HG03025 (cell line): Measurements from ENCODE around the gene ABTB1.
"Not testable (repeated sequence)": the region's sequence is repeated elsewhere in the genome, so short reads cannot be mapped to it uniquely, and the experiment has no call there.

Experiments used
- ATAC-seq: cut with Tn5 transposase; IDR thresholded peaks from one replicate; pipeline ENCODE4 v1.9.1; 2021; ENCODE audit warnings: mild to moderate bottlenecking, moderate library complexity; ENCODE audit not compliant: unreplicated experiment, low FRiP score

ABTB1 gene

GRCh38 chr3:127647166-127647844 lies 25.4 kb upstream of the ABTB1 start:
- ATAC-seq = no peak

- ATAC-seq = no peak
Observed at GRCh38 chr3:127647845-127648204, 24.9 kb upstream of the ABTB1 start.

GRCh38 chr3:127650236-127650635 lies 22.5 kb upstream of the ABTB1 start:
- ATAC-seq = no peak

- no peak for ATAC-seq
Observed at GRCh38 chr3:127651516-127652172, 21.1 kb upstream of the ABTB1 start.

- no peak for ATAC-seq
Observed at GRCh38 chr3:127652246-127652995, 20.3 kb upstream of the ABTB1 start.

- ATAC-seq = no peak
Observed at GRCh38 chr3:127654374-127654773, 18.4 kb upstream of the ABTB1 start.

- ATAC-seq = not testable (repeated sequence)
Observed at GRCh38 chr3:127654993-127655392, 17.8 kb upstream of the ABTB1 start.

GRCh38 chr3:127655641-127656040 lies 17.1 kb upstream of the ABTB1 start:
- no peak for ATAC-seq

- ATAC-seq = no peak
Observed at GRCh38 chr3:127656906-127657305, 15.8 kb upstream of the ABTB1 start.

- ATAC-seq = no peak
Observed at GRCh38 chr3:127658234-127658633, 14.5 kb upstream of the ABTB1 start.

GRCh38 chr3:127660621-127661251 lies 12.0 kb upstream of the ABTB1 start:
- ATAC-seq = no peak

- no peak for ATAC-seq
Observed at GRCh38 chr3:127661600-127661999, 11.2 kb upstream of the ABTB1 start.

- no peak for ATAC-seq
Observed at GRCh38 chr3:127662001-127662469, 10.7 kb upstream of the ABTB1 start.

GRCh38 chr3:127663151-127663550 lies 9.6 kb upstream of the ABTB1 start:
- ATAC-seq = no peak

- ATAC-seq = no peak
Observed at GRCh38 chr3:127665165-127665564, 7.6 kb upstream of the ABTB1 start.

GRCh38 chr3:127665586-127665985 lies 7.2 kb upstream of the ABTB1 start:
- ATAC-seq = no peak

GRCh38 chr3:127666676-127667075 lies 6.1 kb upstream of the ABTB1 start:
- ATAC-seq = no peak

- ATAC-seq = no peak
Observed at GRCh38 chr3:127667119-127667681, 5.6 kb upstream of the ABTB1 start.

- ATAC-seq = no peak
Observed at GRCh38 chr3:127668906-127669305, 3.8 kb upstream of the ABTB1 start.

- ATAC-seq = no peak
Observed at GRCh38 chr3:127669541-127670228, 3.1 kb upstream of the ABTB1 start.
